Heart left ventricle (tissue), 13 donors: Measurements from ENCODE around the gene ETV3.

ENCODE experiments used
- POLR2A ChIP-seq, 2 donors: fragments of 450-650 bp; IDR thresholded peaks; one replicate each; pipeline ENCODE4 v1.6.1; 2017; ENCODE audit warnings: antibody characterized with exemption in 2 of 2, mild to moderate bottlenecking in 2 of 2, moderate library complexity in 2 of 2
- TF ChIP-seq, protein P1 (sequence below), 12 donors: fragments of 200-600 bp; sonication (generic) in 4 of 12; IDR thresholded peaks; one replicate each; pipeline versions ENCODE4 v1.5.0 to v1.8.0; 2018 to 2022; ENCODE audit warnings: antibody characterized with exemption in 12 of 12, mild to moderate bottlenecking in 5 of 12
- donor health status: ischemic (EF 13 %, LVEDD 7.1; RV severe dilation, severe dysfunction).
- donor health status: DM: no; HTN: yes; CAD: no.
- donor health status: DM: no; HTN: no; CAD: no.
- donor health status: ischemic (EF 25% LVEDD 6.9; RV normal size, moderate dysfunction).
- donor health status: ischemic (EF 25% LVEDD 5.7; RV mildly dilated, moderate dysfunction).
- donor health status: ischemic (EF 35%, LVEDD 5.7; RV mildly dilated, moderate dysfunction).
- donor health status: nonischemic (EF 11% LVEDD 7.7; RV severe dilation, severe dysfunction).
- donor health status: DM: yes; HTN: yes; CAD: no.
- donor health status: PGD.
- donor health status: ischemic (EF 29% LVEDD 5.4; RV normal size, mild dysfunction).
- donor health status: nonischemic (EF 23%, LVEDD 6.1; RV moderate dilation, normal function).

GRCh38 chr1:157073944-157074685, 64.1 kb downstream of the ETV3 start:
- no peak for TF ChIP-seq POLR2A (IDR thresholded peaks at IDR 0.05)
- TF ChIP-seq, protein P1, sequence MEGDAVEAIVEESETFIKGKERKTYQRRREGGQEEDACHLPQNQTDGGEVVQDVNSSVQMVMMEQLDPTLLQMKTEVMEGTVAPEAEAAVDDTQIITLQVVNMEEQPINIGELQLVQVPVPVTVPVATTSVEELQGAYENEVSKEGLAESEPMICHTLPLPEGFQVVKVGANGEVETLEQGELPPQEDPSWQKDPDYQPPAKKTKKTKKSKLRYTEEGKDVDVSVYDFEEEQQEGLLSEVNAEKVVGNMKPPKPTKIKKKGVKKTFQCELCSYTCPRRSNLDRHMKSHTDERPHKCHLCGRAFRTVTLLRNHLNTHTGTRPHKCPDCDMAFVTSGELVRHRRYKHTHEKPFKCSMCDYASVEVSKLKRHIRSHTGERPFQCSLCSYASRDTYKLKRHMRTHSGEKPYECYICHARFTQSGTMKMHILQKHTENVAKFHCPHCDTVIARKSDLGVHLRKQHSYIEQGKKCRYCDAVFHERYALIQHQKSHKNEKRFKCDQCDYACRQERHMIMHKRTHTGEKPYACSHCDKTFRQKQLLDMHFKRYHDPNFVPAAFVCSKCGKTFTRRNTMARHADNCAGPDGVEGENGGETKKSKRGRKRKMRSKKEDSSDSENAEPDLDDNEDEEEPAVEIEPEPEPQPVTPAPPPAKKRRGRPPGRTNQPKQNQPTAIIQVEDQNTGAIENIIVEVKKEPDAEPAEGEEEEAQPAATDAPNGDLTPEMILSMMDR (IDR thresholded peaks at IDR 0.05), result peak; percentile 58 to 81 (median 66)
